Measurements from ENCODE around the gene COG5.

COG5 gene

DNA sequence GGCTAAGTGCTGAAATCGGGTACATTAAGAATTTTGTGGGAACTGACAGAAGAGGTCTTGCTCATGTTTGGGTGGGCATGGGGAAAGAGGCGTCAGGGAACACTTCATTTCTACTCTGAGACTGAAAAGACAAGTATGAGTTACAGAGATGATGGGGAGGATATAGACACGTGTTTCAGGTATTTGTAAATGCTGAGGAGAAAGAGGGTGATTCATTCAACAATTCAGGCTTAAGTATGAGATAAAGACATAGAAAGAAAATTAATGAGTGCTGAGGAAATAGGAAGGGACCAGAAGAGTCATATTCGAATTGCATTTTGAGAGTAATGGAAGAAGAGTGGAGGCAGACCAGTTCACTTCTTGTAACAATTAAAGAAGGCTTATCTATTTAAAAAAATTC lies 251.3 kb downstream of the COG5 start:
- Histone ChIP-seq H3K36me3 (no peaks in the 10 kb centered on the region), H3K9me3 (no peaks in the 10 kb centered on the region), H3K4me3 (ENCODE audit: low read depth in 1 of 2, low read length in 1 of 2) (no peak overlapping the region), H3K27ac (no peak overlapping the region), H3K4me1 (ENCODE audit: control insufficient read depth in 1 of 2, insufficient read depth in 1 of 2, low read depth in 1 of 2, low read length in 1 of 2) (no peaks in the 10 kb centered on the region), H3K27me3 (no peaks in the 10 kb centered on the region)
- TF ChIP-seq, protein P1, sequence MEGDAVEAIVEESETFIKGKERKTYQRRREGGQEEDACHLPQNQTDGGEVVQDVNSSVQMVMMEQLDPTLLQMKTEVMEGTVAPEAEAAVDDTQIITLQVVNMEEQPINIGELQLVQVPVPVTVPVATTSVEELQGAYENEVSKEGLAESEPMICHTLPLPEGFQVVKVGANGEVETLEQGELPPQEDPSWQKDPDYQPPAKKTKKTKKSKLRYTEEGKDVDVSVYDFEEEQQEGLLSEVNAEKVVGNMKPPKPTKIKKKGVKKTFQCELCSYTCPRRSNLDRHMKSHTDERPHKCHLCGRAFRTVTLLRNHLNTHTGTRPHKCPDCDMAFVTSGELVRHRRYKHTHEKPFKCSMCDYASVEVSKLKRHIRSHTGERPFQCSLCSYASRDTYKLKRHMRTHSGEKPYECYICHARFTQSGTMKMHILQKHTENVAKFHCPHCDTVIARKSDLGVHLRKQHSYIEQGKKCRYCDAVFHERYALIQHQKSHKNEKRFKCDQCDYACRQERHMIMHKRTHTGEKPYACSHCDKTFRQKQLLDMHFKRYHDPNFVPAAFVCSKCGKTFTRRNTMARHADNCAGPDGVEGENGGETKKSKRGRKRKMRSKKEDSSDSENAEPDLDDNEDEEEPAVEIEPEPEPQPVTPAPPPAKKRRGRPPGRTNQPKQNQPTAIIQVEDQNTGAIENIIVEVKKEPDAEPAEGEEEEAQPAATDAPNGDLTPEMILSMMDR (IDR thresholded peaks at IDR 0.05): no peak

DNA sequence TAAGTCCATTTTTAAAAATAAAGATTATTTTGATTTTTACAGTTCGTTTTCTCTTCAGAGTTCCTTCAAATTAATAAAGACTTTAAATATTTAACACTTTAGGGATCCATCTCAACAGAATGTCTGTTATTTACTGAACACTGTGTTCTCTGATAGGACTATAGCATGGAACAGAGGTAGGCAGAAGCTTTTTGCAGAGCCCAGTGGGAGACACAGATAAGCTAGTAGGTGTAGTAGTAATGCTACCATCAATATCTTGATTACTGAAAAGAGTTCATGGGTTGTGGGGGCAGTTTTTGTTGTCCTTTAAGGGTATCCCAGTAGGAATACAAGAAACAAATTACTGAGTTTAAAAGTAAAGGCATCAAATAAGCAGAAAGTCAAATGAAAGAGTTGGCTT lies 254.4 kb downstream of the COG5 start:
- Histone ChIP-seq H3K36me3 (no peaks in the 10 kb centered on the region), H3K9me3 (no peaks in the 10 kb centered on the region), H3K27ac (no peak overlapping the region), H3K4me3 (ENCODE audit: low read depth in 1 of 2, low read length in 1 of 2) (no peak overlapping the region), H3K27me3 (no peaks in the 10 kb centered on the region), H3K4me1 (ENCODE audit: control insufficient read depth in 1 of 2, insufficient read depth in 1 of 2, low read depth in 1 of 2, low read length in 1 of 2) (no peaks in the 10 kb centered on the region)
- TF ChIP-seq, protein P1 (IDR thresholded peaks at IDR 0.05): no peak

DNA sequence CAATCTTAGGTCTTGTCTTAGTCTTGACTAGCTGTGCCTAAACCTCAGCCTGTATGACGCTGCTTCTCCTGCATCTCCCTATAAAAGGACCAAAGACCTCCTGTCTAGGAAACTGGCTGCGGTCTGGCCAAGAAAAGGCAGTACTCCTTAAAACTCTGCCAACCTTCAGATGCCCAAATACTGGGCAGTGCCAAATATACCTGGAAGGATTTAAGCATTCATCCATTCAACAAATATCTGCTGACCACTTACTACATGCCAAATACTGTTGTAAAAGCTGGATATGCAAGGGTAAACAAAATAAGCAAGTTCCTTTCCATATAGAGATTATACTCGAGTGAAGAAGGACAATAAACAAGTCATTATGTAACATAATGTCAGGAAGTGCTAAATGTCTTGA lies 259.1 kb downstream of the COG5 start:
- Histone ChIP-seq H3K9me3 (no peaks in the 10 kb centered on the region), H3K36me3 (no peaks in the 10 kb centered on the region), H3K27me3 (no peaks in the 10 kb centered on the region), H3K4me3 (ENCODE audit: low read depth in 1 of 2, low read length in 1 of 2) (no peak overlapping the region), H3K27ac (no peak overlapping the region), H3K4me1 (ENCODE audit: control insufficient read depth in 1 of 2, insufficient read depth in 1 of 2, low read depth in 1 of 2, low read length in 1 of 2) (no peaks in the 10 kb centered on the region)
- TF ChIP-seq, protein P1 (IDR thresholded peaks at IDR 0.05): no peak

DNA sequence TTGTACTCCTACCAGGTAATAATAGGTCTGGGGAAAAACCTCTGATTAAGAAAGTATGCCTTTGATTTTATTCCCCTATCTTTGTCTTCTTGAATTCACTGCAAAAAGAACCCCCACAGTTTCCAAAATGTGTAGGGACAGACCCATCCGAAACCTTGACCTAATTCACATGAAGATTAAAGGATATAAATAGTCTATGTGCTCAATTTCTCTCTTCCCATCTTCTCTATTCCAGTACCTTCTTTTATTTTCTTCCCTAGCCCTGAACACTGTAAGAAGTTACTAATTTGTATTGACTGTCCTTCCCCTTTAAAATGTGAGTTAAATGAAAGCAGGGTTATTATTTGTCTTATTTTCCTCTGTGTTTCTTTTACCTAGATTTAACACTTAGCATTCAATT lies 259.7 kb downstream of the COG5 start:
- Histone ChIP-seq H3K27me3 (no peaks in the 10 kb centered on the region), H3K36me3 (no peaks in the 10 kb centered on the region), H3K9me3 (no peaks in the 10 kb centered on the region), H3K4me1 (ENCODE audit: control insufficient read depth in 1 of 2, insufficient read depth in 1 of 2, low read depth in 1 of 2, low read length in 1 of 2) (no peaks in the 10 kb centered on the region), H3K27ac (no peak overlapping the region), H3K4me3 (ENCODE audit: low read depth in 1 of 2, low read length in 1 of 2) (no peak overlapping the region)
- TF ChIP-seq, protein P1 (IDR thresholded peaks at IDR 0.05): no peak

DNA sequence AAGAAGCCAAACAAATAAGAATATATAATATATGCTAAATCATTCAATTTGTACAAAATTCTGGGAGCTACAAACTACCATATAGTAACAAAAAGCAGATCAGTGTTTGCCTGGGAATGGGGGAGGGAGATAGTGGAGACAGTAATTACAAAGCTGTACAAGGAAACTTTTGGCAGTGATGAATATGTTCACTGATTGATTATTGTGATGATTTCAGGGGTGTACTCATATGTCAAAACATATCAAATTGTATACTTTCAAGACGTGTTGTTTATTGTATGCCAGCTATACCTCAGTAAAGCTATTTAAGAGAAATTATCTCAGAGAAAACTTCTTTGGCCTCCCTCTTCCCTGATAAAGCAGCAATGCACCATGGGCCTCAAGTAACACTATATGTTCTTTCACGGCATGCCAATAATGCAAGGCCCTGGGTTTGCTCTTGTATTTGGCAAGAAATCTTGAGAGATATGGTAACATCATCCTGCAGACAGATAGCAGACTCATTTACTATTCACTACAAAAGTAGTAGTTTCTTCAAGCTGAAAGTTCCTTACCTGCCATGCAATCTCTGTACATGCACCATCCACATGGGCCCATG lies 261.4 kb downstream of the COG5 start:
- Histone ChIP-seq H3K27ac (no peak overlapping the region), H3K4me3 (ENCODE audit: low read depth in 1 of 2, low read length in 1 of 2) (no peak overlapping the region), H3K36me3 (no peaks in the 10 kb centered on the region), H3K9me3 (no peaks in the 10 kb centered on the region), H3K27me3 (no peaks in the 10 kb centered on the region), H3K4me1 (ENCODE audit: control insufficient read depth in 1 of 2, insufficient read depth in 1 of 2, low read depth in 1 of 2, low read length in 1 of 2) (no peaks in the 10 kb centered on the region)
- TF ChIP-seq, protein P1 (IDR thresholded peaks at IDR 0.05): no peak

DNA sequence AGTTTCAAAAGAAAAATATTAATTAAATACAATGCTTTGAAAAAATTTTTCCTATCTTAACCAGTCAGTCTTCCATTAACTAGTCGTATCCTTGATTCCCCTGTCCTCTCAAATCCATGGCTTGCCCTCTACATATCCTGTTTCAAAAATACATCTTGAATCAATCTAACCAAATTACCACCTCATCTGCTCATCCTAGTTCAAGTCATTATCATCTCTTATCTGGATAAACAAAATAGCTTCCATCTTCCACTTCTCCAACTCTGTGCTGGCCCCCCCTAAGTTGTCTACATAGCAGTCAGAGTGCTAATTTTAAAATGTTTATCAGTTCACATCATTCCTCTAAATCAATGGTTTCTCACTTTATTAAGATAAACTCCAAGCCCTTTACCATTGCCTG lies 269.5 kb downstream of the COG5 start:
- Histone ChIP-seq H3K36me3 (no peaks in the 10 kb centered on the region), H3K4me1 (ENCODE audit: control insufficient read depth in 1 of 2, insufficient read depth in 1 of 2, low read depth in 1 of 2, low read length in 1 of 2) (no peaks in the 10 kb centered on the region), H3K9me3 (no peaks in the 10 kb centered on the region), H3K27me3 (no peaks in the 10 kb centered on the region), H3K4me3 (ENCODE audit: low read depth in 1 of 2, low read length in 1 of 2) (no peak overlapping the region), H3K27ac (no peak overlapping the region)
- TF ChIP-seq, protein P1 (IDR thresholded peaks at IDR 0.05): no peak

Measured in neutrophil (primary cell).